Gastrocnemius medialis (tissue), 4 donors: ENCODE results near the gene MEPCE. TPM values are rescaled to one million over a fixed set of nuclear protein-coding genes. Genes with fewer than 3 reads are reported as not detected.
"Not testable (repeated sequence)": the region's sequence is repeated elsewhere in the genome, so short reads cannot be mapped to it uniquely, and the experiment has no call there.

Experiments used
- ATAC-seq, 2 donors: fragments of 150-250 bp; one replicate each; pipeline ENCODE4 v1.9.1; 2016
- DNase-seq, 2 donors: peaks; one replicate each; pipeline ENCODE4 v3.0.0-alpha.2; 2019
- H3K27ac ChIP-seq, 4 donors: fragments of 200-600 bp; sonication (generic); 1 replicate in 1 of 4; 2 replicates in 3 of 4; pipeline ENCODE4 v1.5.1; 2016 to 2018; ENCODE audit warnings: mild to moderate bottlenecking in 2 of 4, moderate library complexity in 1 of 4
- H3K27me3 ChIP-seq, 3 donors: fragments of 200-600 bp; sonication (generic) in 2 of 3; 1 replicate in 1 of 3; 2 replicates in 2 of 3; pipeline versions ENCODE4 v1.5.1 to v1.6.0; 2016 to 2019; ENCODE audit warnings: mild to moderate bottlenecking in 1 of 3, moderate library complexity in 1 of 3
- H3K36me3 ChIP-seq, 2 donors: fragments of 200-600 bp; sonication (generic) in 1 of 2; one replicate each; pipeline ENCODE4 v1.5.1; 2017 to 2018
- H3K4me1 ChIP-seq, 2 donors: fragments of 200-600 bp; sonication (generic) in 1 of 2; one replicate each; pipeline ENCODE4 v1.5.1; 2016 to 2017; ENCODE audit warnings: mild to moderate bottlenecking in 2 of 2
- H3K4me3 ChIP-seq, 4 donors: fragments of 200-600 bp; sonication (generic) in 3 of 4; 1 replicate in 1 of 4; 2 replicates in 3 of 4; pipeline ENCODE4 v1.5.1; 2016 to 2019; ENCODE audit warnings: mild to moderate bottlenecking in 2 of 4
- H3K9me3 ChIP-seq, 3 donors: fragments of 200-600 bp; sonication (generic) in 2 of 3; 1 replicate in 1 of 3; 2 replicates in 2 of 3; pipeline ENCODE4 v1.5.1; 2016 to 2019
- POLR2A ChIP-seq, 2 donors: fragments of 450-650 bp; IDR thresholded peaks; one replicate each; pipeline ENCODE4 v1.6.1; 2017; ENCODE audit warnings: antibody characterized with exemption in 2 of 2, mild to moderate bottlenecking in 2 of 2, moderate library complexity in 2 of 2
- in situ Hi-C, 4 donors: fragments of 200-750 bp; cut with MboI; loops; one replicate each; pipeline versions ENCODE4 v1.15.0 to v1.8.0; 2017; ENCODE audit warnings: low sequenced_read_pairs in 4 of 4
- intact Hi-C: fragments of 100-400 bp; cut with DNase I; formaldehyde crosslinking; loops from one replicate; pipeline ENCODE4 v1.15.1; 2023; ENCODE audit warnings: low total_unique reads
- total RNA-seq, 4 donors: library from RNA; depleted of rRNA; stranded (reverse); fragments of >200 nt; gene quantifications; one replicate each; pipeline versions ENCODE4 v1.1.0 to v1.2.3, GENCODE V29; 2016
- TF ChIP-seq, protein P1 (sequence below), 5 experiments: fragments of 450-650 bp in 3 of 5; fragments of 200-600 bp in 2 of 5; sonication (generic) in 2 of 5; IDR thresholded peaks in 4 of 5; conservative IDR thresholded peaks in 1 of 5; 1 replicate in 4 of 5; 2 replicates in 1 of 5; pipeline ENCODE4 v1.5.1; 2016 to 2019; ENCODE audit warnings: antibody characterized with exemption in 5 of 5, mild to moderate bottlenecking in 3 of 5, moderate library complexity in 3 of 5

The MEPCE gene, protein sequence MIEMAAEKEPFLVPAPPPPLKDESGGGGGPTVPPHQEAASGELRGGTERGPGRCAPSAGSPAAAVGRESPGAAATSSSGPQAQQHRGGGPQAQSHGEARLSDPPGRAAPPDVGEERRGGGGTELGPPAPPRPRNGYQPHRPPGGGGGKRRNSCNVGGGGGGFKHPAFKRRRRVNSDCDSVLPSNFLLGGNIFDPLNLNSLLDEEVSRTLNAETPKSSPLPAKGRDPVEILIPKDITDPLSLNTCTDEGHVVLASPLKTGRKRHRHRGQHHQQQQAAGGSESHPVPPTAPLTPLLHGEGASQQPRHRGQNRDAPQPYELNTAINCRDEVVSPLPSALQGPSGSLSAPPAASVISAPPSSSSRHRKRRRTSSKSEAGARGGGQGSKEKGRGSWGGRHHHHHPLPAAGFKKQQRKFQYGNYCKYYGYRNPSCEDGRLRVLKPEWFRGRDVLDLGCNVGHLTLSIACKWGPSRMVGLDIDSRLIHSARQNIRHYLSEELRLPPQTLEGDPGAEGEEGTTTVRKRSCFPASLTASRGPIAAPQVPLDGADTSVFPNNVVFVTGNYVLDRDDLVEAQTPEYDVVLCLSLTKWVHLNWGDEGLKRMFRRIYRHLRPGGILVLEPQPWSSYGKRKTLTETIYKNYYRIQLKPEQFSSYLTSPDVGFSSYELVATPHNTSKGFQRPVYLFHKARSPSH
- 10 to 100 TPM; 23.5 to 39.9 (median 28.6) TPM for total RNA-seq

DNA sequence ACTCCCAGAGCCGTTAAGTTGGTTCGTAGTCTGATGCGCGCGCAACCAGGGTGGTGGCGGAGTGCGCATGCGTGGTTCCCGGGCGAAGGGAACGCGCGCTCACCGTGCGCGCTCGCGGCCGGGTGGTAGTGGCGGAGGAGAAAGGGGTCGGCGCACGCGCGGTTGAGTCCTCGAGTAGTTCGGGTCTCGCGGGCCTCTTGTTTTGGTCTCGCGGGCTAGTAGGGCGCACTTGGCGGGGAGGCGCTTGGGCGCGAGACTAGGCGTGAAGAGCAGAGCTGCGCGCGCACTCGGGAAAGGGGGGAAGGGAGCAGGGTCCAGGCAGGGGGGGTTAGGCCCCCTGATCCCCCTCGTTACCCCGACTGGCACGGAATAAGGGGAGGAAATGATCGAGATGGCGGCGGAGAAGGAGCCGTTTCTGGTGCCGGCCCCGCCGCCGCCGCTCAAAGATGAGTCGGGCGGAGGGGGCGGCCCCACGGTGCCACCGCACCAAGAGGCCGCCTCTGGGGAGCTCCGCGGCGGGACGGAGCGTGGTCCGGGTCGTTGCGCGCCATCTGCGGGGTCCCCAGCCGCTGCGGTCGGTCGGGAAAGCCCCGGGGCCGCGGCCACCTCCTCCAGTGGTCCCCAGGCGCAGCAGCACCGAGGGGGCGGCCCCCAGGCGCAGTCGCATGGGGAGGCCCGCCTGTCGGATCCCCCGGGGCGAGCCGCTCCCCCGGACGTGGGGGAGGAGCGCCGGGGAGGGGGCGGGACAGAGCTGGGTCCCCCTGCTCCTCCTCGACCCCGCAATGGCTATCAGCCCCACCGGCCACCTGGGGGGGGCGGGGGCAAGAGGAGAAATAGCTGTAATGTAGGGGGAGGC lies at the start of gene MEPCE:
MEPCE (plus strand) TSS at position 195 of the 856 bp plus-strand sequence; CDS start at position 383, 188 bp downstream.
- H3K4me3 ChIP-seq, result peak within 1 kb of the TSS; percentile 74 to 88 (median 83)
- TF ChIP-seq, protein P1, sequence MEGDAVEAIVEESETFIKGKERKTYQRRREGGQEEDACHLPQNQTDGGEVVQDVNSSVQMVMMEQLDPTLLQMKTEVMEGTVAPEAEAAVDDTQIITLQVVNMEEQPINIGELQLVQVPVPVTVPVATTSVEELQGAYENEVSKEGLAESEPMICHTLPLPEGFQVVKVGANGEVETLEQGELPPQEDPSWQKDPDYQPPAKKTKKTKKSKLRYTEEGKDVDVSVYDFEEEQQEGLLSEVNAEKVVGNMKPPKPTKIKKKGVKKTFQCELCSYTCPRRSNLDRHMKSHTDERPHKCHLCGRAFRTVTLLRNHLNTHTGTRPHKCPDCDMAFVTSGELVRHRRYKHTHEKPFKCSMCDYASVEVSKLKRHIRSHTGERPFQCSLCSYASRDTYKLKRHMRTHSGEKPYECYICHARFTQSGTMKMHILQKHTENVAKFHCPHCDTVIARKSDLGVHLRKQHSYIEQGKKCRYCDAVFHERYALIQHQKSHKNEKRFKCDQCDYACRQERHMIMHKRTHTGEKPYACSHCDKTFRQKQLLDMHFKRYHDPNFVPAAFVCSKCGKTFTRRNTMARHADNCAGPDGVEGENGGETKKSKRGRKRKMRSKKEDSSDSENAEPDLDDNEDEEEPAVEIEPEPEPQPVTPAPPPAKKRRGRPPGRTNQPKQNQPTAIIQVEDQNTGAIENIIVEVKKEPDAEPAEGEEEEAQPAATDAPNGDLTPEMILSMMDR (IDR thresholded peaks at IDR 0.05 in 4 of 5, conservative IDR thresholded peaks at IDR 0.05 in 1 of 5), result no peak
- TF ChIP-seq POLR2A (IDR thresholded peaks at IDR 0.05), result peak; percentile 14 to 65
- peaks cover 29 to 34% of the 10 kb centered on the region in 2 donors for H3K4me1 ChIP-seq
- no peaks in the 10 kb centered on the region for H3K9me3 ChIP-seq
- in situ Hi-C loops, result loop anchor here in 1 of 4 donors (25.0 kb wide), 1 partner anchor 432 kb away; the partner anchor contains the start of genes SLC12A9 and TRIP6
- H3K27ac ChIP-seq, result peak within 1 kb of the TSS; percentile 90 to 99 (median 98)
- no peaks in the 10 kb centered on the region for H3K27me3 ChIP-seq
- ATAC-seq, result peak; percentile 56 to 58
- intact Hi-C loops, result loop anchor here (2.0 to 10.0 kb wide), 4 partner anchors 93 to 875 kb away; partner anchors contain the start of genes AGFG2, AP4M1, FAM200A and MCM7
- H3K36me3 ChIP-seq, result peaks cover 0 to 22% of the 10 kb centered on the region in 2 donors
- DNase-seq, result peak; percentile 91 to 95

DNA sequence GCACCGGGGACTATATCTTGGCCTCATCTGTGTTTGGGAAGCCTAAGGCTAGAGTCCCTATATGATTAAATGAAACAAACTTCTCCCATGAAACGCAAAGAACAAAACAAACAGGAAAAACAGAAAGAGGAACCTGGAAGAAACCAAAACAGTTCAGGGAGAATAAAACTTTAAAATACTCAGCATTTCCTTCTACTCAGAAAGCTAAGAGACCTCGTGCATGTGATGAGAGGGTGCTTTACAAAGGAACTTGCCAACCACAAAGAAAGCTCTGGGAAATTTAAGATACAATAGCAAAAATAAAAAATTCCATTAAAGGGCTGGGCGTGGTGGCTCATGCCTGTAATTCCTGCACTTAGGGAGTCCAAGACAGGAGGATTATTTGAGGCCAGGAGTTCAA lies 49.4 kb upstream of the MEPCE start:
- no peaks in the 10 kb centered on the region for H3K36me3 ChIP-seq
- no peaks in the 10 kb centered on the region for H3K9me3 ChIP-seq

DNA sequence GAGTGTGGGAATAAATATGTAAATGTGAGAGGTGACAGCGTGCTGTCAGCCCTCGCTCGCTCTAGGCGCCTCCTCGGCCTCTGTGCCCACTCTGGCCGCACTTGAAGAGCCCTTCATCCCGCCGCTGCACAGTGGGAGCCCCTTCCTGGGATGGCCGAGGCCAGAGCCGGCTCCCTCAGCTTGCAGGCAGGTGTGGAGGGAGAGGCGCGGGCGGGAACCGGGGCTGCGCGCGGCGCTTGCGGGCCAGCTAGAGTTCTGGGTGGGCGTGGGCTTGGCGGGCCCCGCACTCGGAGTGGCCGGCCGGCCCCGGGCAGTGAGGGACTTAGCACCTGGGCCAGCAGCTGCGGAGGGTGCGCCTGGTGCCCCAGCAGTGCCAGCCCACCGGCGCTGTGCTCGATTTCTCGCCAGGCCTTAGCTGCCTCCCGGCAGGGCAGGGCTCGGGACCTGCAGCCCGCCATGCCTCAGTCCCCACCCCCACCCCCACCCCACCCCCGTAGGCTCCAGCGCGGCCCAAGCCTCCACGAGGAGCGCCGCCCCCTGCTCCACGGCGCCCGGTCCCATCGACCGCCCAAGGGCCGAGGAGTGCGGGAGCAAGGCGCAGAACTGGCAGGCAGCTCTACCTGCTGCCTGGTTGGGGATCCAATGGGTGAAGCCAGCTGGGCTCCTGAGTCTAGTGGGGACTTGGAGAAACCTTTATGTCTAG lies 47.9 kb upstream of the MEPCE start:
- DNase-seq, intact Hi-C loops, ATAC-seq, H3K4me3 ChIP-seq, in situ Hi-C loops, H3K27ac ChIP-seq, H3K36me3 ChIP-seq, H3K9me3 ChIP-seq, H3K27me3 ChIP-seq: not testable (repeated sequence)
- peaks cover 0 to 13% of the 10 kb centered on the region in 2 donors for H3K4me1 ChIP-seq

More for the DNA sequence above, 49.4 kb upstream of the MEPCE start:
- in situ Hi-C loops (no loop called here), intact Hi-C loops (no loop called here)
- Histone ChIP-seq H3K4me1 (peaks cover 0 to 7% of the 10 kb centered on the region in 2 donors), H3K27ac (no peak overlapping the region), H3K27me3 (no peaks in the 10 kb centered on the region), H3K4me3 (no peak overlapping the region)
- ATAC-seq (no peak), DNase-seq (no peak)
- no peak for TF ChIP-seq POLR2A (IDR thresholded peaks at IDR 0.05)
- TF ChIP-seq, protein P1 (IDR thresholded peaks at IDR 0.05 in 4 of 5, conservative IDR thresholded peaks at IDR 0.05 in 1 of 5), result no peak

DNA sequence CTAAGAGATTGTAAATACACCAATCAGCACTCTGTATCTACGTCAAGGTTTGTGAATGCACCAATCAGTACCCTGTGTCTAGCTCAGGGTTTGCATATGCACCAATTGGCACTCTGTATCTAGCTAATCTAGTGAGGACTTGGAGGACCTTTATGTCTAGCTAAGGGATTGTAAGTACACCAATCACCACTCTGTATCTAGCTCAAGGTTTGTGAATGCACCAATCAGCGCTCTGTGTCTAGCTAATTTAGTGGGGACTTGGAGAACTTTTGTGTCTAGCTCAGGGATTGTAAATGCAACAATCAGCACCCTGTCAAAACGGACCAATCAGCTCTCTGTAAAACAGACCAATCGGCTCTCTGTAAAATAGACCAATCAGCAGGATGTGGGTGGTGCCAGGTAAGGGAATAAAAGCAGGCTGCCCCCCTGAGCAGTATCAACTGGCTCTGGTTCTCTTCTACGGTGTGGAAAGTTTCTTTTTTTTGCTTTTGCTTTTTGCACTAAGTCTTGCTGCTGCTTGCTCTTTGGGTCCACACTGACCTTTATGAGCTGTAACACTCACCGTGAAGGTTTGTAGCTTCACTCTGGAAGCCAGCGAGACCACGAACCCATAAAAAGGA lies 47.3 kb upstream of the MEPCE start:
- H3K4me3 ChIP-seq, in situ Hi-C loops, H3K36me3 ChIP-seq, intact Hi-C loops, H3K27ac ChIP-seq, H3K9me3 ChIP-seq, DNase-seq, H3K27me3 ChIP-seq, ATAC-seq: not testable (repeated sequence)
- H3K4me1 ChIP-seq, result peaks cover 0 to 19% of the 10 kb centered on the region in 2 donors
